ENCODE data around the gene HTT. TPM values are rescaled to one million over a fixed set of nuclear protein-coding genes. Genes with fewer than 3 reads are reported as not detected.

Gene HTT
- total and polyA plus RNA-seq, 10 of the 15 experiments (the other 5 are each of a cell fraction or from before 2014, with no cell fraction given) = 3.3 to 113 (median 43.3) TPM

GRCh38 chr4:3218824-3219760, 144.6 kb downstream of the HTT start (continued):
- TF ChIP-seq MLLT1 (IDR thresholded peaks at IDR 0.05) (no peak), KLF5 (IDR thresholded peaks at IDR 0.05; ENCODE audit: partially characterized antibody) (no peak), SKIL (IDR thresholded peaks at IDR 0.05; ENCODE audit: low read depth, poor library complexity, severe bottlenecking) (no peak), MYB (IDR thresholded peaks at IDR 0.05; ENCODE audit: borderline replicate concordance, low read depth, low read length) (no peak), CBX3 (IDR thresholded peaks at IDR 0.05; ENCODE audit: borderline replicate concordance, low read depth) (no peak), RB1 (IDR thresholded peaks at IDR 0.05; ENCODE audit: borderline replicate concordance) (no peak), SUPT20H (IDR thresholded peaks at IDR 0.05; ENCODE audit: borderline replicate concordance, control insufficient read depth, low read depth, low read length) (no peak), MEF2B (IDR thresholded peaks at IDR 0.05; ENCODE audit: partially characterized antibody, poor library complexity, severe bottlenecking) (no peak), RFX5 (IDR thresholded peaks at IDR 0.05; ENCODE audit: low read depth, low read length) (no peak), BACH1 (IDR thresholded peaks at IDR 0.05; ENCODE audit: borderline replicate concordance) (no peak)
- TF ChIP-seq, protein P1, sequence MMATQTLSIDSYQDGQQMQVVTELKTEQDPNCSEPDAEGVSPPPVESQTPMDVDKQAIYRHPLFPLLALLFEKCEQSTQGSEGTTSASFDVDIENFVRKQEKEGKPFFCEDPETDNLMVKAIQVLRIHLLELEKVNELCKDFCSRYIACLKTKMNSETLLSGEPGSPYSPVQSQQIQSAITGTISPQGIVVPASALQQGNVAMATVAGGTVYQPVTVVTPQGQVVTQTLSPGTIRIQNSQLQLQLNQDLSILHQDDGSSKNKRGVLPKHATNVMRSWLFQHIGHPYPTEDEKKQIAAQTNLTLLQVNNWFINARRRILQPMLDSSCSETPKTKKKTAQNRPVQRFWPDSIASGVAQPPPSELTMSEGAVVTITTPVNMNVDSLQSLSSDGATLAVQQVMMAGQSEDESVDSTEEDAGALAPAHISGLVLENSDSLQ (IDR thresholded peaks at IDR 0.05) = no peak

All from GM12878 (cell line).